B cell (primary cell): ENCODE data around the gene SPRY4. TPM values are rescaled to one million over a fixed set of nuclear protein-coding genes. Genes with fewer than 3 reads are reported as not detected.

Source experiments
- ATAC-seq: fragments of 200-7000 bp; cut with Tn5 transposase; one replicate; pipeline ENCODE4 v1.10.0; 2021; ENCODE audit warnings: low read depth, mild to moderate bottlenecking, moderate number of reproducible peaks, moderate library complexity
- CTCF ChIA-PET: fragments of 350-600 bp; sonication (Branson Sonifier 250); formaldehyde crosslinking; loops from one replicate; lab custom pipeline; 2021; ENCODE audit warnings: antibody characterized with exemption, inconsistent platforms; lab: Charles Lee
- POLR2A ChIA-PET: fragments of 350-600 bp; sonication (Branson Sonifier 250); formaldehyde crosslinking; loops from one replicate; lab custom pipeline; 2021; ENCODE audit warnings: antibody characterized with exemption; lab: Charles Lee
- DNase-seq: peaks from one replicate; pipeline ENCODE4 v3.0.0; 2013
- H2AFZ ChIP-seq: 2 replicates; pipeline ENCODE4 v1.6.1; 2012; ENCODE audit warnings: mild to moderate bottlenecking, low read depth, low read length; ENCODE audit not compliant: insufficient read depth, poor library complexity, severe bottlenecking
- H3K27ac ChIP-seq, 2 donors: 1 replicate in 1 of 2; 2 replicates in 1 of 2; pipeline ENCODE4 v1.5.1; 2012 to 2013; ENCODE audit warnings: low read length in 2 of 2, mild to moderate bottlenecking in 2 of 2, moderate library complexity in 1 of 2
- H3K27me3 ChIP-seq, 4 experiments: fragments of 200-600 bp in 1 of 4; sonication (generic) in 1 of 4; replicated peaks in 1 of 4; 1 replicate in 2 of 4; 2 replicates in 2 of 4; pipeline versions ENCODE4 v1.6.1 to v1.7.0; 2013 to 2016; ENCODE audit warnings: low read length in 3 of 4, mild to moderate bottlenecking in 2 of 4, mixed read lengths in 1 of 4, moderate library complexity in 1 of 4; ENCODE audit not compliant: insufficient read depth in 4 of 4, control insufficient read depth in 3 of 4; ENCODE audit errors: control extremely low read depth in 1 of 4
- H3K36me3 ChIP-seq, 2 experiments: replicated peaks in 1 of 2; 1 replicate in 1 of 2; 2 replicates in 1 of 2; pipeline versions ENCODE4 v1.6.1 to v1.7.1; 2013; ENCODE audit warnings: low read length in 1 of 2; ENCODE audit not compliant: insufficient read depth in 2 of 2, control insufficient read depth in 1 of 2; ENCODE audit errors: control extremely low read depth in 1 of 2, extremely low read depth in 1 of 2
- H3K4me1 ChIP-seq, 2 donors: fragments of 200-600 bp in 1 of 2; sonication (generic) in 1 of 2; 1 replicate in 1 of 2; 2 replicates in 1 of 2; pipeline versions ENCODE4 v1.5.1 to v1.6.1; 2013 to 2017; ENCODE audit warnings: low read length in 2 of 2; ENCODE audit not compliant: control insufficient read depth in 2 of 2, insufficient read depth in 2 of 2
- H3K4me2 ChIP-seq: replicated peaks from 2 replicates; pipeline ENCODE3; 2012; ENCODE audit warnings: mild to moderate bottlenecking, low read depth, low read length; ENCODE audit not compliant: poor library complexity, severe bottlenecking
- H3K4me3 ChIP-seq, 5 experiments: fragments of 200-600 bp in 1 of 5; sonication (generic) in 1 of 5; 1 replicate in 3 of 5; 2 replicates in 2 of 5; pipeline versions ENCODE4 v1.5.1 to v1.7.0; 2011 to 2016; ENCODE audit warnings: low read length in 4 of 5, mild to moderate bottlenecking in 4 of 5, low read depth in 2 of 5, control low read depth in 1 of 5, moderate library complexity in 1 of 5; ENCODE audit not compliant: insufficient read depth in 1 of 5; ENCODE audit errors: control extremely low read depth in 1 of 5, extremely low read depth in 1 of 5
- H3K79me2 ChIP-seq: fragments of 200-600 bp; sonication (generic); one replicate; pipeline ENCODE4 v1.6.0; 2016; ENCODE audit warnings: low read length; ENCODE audit not compliant: control insufficient read depth, insufficient read depth
- H3K9ac ChIP-seq: fragments of 200-600 bp; sonication (generic); 2 replicates; pipeline ENCODE4 v1.6.1; 2017; ENCODE audit warnings: mild to moderate bottlenecking, low read length, moderate library complexity
- H3K9me3 ChIP-seq, 3 donors: one replicate each; pipeline versions ENCODE4 v1.6.1 to v1.7.1; 2013; ENCODE audit warnings: low read length in 2 of 3; ENCODE audit not compliant: control insufficient read depth in 2 of 3, insufficient read depth in 1 of 3; ENCODE audit errors: control extremely low read depth in 1 of 3
- H4K20me1 ChIP-seq: 2 replicates; pipeline ENCODE4 v1.6.0; 2012; ENCODE audit warnings: mild to moderate bottlenecking, low read length; ENCODE audit not compliant: insufficient read depth, control insufficient read depth, poor library complexity, severe bottlenecking
- H3K27ac Mint-ChIP-seq: one replicate; pipeline ENCODE4 v1.8.0; 2021; ENCODE audit warnings: mixed read lengths
- H3K27me3 Mint-ChIP-seq: one replicate; pipeline ENCODE4 v1.8.0; 2021; ENCODE audit warnings: mixed read lengths
- H3K4me1 Mint-ChIP-seq: one replicate; pipeline ENCODE4 v1.8.0; 2021; ENCODE audit warnings: mixed read lengths
- H3K4me3 Mint-ChIP-seq: one replicate; pipeline ENCODE4 v1.8.0; 2021; ENCODE audit warnings: mixed read lengths
- H3K9me3 Mint-ChIP-seq: one replicate; pipeline ENCODE4 v1.8.0; 2022; ENCODE audit warnings: mixed read lengths; ENCODE audit not compliant: insufficient read depth
- EZH2 ChIP-seq: IDR thresholded peaks from 2 replicates; pipeline ENCODE4 v1.6.1; 2012; ENCODE audit warnings: borderline replicate concordance, low read depth, mild to moderate bottlenecking, moderate library complexity, low read length; ENCODE audit not compliant: insufficient read depth, poor library complexity, severe bottlenecking
- WGBS: methylation state at CpG from one replicate; pipeline ENCODE4 v1.1.5; 2013; ENCODE audit warnings: missing lambda C conversion rate; ENCODE audit not compliant: insufficient coverage; 5-methylcytosine and 5-hydroxymethylcytosine counted together
- intact Hi-C: fragments of 100-400 bp; cut with micrococcal nuclease; formaldehyde crosslinking; loops from one replicate; pipeline ENCODE4 v1.10.0; 2022
- polyA plus RNA-seq: library from polyadenylated mRNA; depleted of rRNA; stranded (reverse); fragments of >200 nt; gene quantifications from 2 replicates; pipeline ENCODE4 v1.2.3, GENCODE V29; 2012
- total RNA-seq, 2 donors: library from RNA; stranded (reverse); fragments of 120-200 nt in 1 of 2; gene quantifications; 1 replicate in 1 of 2; 2 replicates in 1 of 2; pipeline versions ENCODE4 v1.2.3 to v1.2.4, GENCODE V29; 2013 to 2022
- TF ChIP-seq, protein P1 (sequence below): fragments of 200-600 bp; IDR thresholded peaks from one replicate; pipeline ENCODE4 v1.8.0; 2022; ENCODE audit warnings: antibody characterized with exemption, mild to moderate bottlenecking

Gene SPRY4
- total and polyA plus RNA-seq, 2 donors (not counting 1 experiment from before 2014, with no cell fraction given): 0.06 TPM; not detected in 1

DNA sequence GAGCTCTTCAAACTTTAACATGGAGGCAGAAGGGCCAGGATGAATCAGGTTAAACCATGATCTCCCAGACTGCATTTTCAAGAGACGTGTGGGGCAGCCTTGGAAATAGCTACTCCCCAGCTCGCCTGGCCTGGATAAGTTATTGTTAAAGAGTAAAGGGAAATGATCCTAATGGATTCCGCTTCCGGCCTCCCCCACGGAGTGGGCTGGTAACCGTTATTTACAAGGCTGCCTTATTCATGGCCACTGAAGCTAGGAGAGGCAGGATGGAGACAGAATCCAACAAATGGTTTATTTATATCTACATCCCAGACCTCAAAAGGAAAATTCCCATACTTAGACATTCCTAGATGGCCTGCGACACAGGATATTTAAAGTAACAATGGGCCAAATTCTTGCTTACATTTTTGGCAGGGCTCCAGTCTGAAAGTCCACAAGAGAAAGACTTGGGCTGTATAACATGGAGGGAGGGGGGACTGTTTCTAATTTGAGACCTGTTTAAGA lies 27.9 kb downstream of the SPRY4 start:
- intact Hi-C loops: no loop called here
- 90% methylated on average over 3 of the region's 7 CpGs for WGBS
- no peak overlapping the region for H3K27ac ChIP-seq
- Mint-ChIP-seq H3K27me3 (peaks cover 19% of the 10 kb centered on the region), H3K4me3 (no peak overlapping the region), H3K4me1 (no peaks in the 10 kb centered on the region), H3K9me3 (no peaks in the 10 kb centered on the region), H3K27ac (no peak overlapping the region)
- H4K20me1 ChIP-seq: no peaks in the 10 kb centered on the region
- H3K9me3 ChIP-seq: peaks cover 0 to 4% (median 0%) of the 10 kb centered on the region in 3 donors
- no peaks in the 10 kb centered on the region for H3K36me3 ChIP-seq
- no peaks in the 10 kb centered on the region for H3K79me2 ChIP-seq
- ATAC-seq (no peak), DNase-seq (no peak)
- H3K9ac ChIP-seq: no peak overlapping the region
- no peak overlapping the region for H2AFZ ChIP-seq
- no peak overlapping the region for H3K4me3 ChIP-seq
- CTCF ChIA-PET: no interaction called here
- H3K27me3 ChIP-seq: peaks cover 0 to 4% (median 0%) of the 10 kb centered on the region in 4 experiments
- no peaks in the 10 kb centered on the region for H3K4me1 ChIP-seq
- TF ChIP-seq, protein P1, sequence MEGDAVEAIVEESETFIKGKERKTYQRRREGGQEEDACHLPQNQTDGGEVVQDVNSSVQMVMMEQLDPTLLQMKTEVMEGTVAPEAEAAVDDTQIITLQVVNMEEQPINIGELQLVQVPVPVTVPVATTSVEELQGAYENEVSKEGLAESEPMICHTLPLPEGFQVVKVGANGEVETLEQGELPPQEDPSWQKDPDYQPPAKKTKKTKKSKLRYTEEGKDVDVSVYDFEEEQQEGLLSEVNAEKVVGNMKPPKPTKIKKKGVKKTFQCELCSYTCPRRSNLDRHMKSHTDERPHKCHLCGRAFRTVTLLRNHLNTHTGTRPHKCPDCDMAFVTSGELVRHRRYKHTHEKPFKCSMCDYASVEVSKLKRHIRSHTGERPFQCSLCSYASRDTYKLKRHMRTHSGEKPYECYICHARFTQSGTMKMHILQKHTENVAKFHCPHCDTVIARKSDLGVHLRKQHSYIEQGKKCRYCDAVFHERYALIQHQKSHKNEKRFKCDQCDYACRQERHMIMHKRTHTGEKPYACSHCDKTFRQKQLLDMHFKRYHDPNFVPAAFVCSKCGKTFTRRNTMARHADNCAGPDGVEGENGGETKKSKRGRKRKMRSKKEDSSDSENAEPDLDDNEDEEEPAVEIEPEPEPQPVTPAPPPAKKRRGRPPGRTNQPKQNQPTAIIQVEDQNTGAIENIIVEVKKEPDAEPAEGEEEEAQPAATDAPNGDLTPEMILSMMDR: no peak
- TF ChIP-seq EZH2: no peak
- H3K4me2 ChIP-seq: no peak overlapping the region
- POLR2A ChIA-PET: no interaction called here

DNA sequence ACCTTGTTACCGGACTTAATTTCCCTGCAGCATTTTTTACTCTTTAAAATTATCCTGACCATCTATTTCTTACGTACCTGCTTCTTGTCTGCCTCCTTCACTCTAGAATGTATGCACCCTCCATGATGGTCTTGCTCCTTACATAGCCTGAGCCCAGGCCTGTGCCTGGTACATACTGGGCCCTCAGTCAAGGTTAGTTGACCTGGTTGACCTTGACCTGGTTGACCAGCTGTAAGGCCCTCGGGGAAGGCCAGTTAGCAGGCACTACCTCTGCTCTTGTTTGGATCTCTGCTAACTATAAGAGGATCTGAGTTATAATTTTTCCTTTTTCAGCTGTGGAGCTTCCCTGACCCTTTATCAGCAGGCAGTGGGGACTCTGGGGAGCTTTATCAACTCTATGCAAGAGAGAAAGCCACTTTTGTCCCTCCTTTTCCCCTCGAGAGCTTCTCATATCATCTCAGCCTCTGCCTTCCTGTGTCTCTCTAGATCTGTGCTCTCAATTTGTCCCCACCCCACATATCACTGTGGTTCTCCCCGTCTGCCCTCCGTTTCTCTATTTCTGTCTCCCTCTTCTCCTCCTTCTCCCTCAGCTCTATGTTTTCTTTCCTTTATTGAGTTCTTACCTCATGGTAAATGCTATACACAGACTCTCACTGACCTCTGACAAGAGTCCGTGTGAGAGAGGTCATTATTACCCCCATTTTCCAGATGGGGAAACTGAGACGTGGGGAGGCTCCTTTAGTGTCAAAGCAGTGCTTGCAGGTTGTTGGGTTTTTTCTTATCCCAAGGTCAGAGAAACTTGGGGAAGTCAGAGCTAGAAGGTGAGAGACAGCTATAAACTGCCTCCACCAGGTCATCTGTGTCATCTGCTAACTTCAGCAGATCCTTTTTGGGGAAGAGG lies 28.6 kb downstream of the SPRY4 start:
- Mint-ChIP-seq H3K4me3 (no peak overlapping the region), H3K27ac (no peak overlapping the region), H3K27me3 (peaks cover 19% of the 10 kb centered on the region), H3K9me3 (no peaks in the 10 kb centered on the region), H3K4me1 (no peaks in the 10 kb centered on the region)
- ChIA-PET CTCF (no interaction called here), POLR2A (no interaction called here)
- TF ChIP-seq, protein P1: no peak
- no peak for TF ChIP-seq EZH2
- Histone ChIP-seq H3K79me2 (no peaks in the 10 kb centered on the region), H3K27me3 (peaks cover 0 to 4% (median 0%) of the 10 kb centered on the region in 4 experiments), H2AFZ (no peak overlapping the region), H3K9me3 (peaks cover 0 to 4% (median 0%) of the 10 kb centered on the region in 3 donors), H4K20me1 (no peaks in the 10 kb centered on the region), H3K4me1 (no peaks in the 10 kb centered on the region), H3K36me3 (no peaks in the 10 kb centered on the region), H3K9ac (no peak overlapping the region), H3K4me3 (no peak overlapping the region), H3K4me2 (no peak overlapping the region), H3K27ac (no peak overlapping the region)
- WGBS: 90% methylated on average over 6 of the region's 8 CpGs
- ATAC-seq: no peak
- intact Hi-C loops: no loop called here
- DNase-seq: no peak
